GM18873 (cell line): Measurements from ENCODE around the gene MED12L.
"Not testable (repeated sequence)": the region's sequence is repeated elsewhere in the genome, so short reads cannot be mapped to it uniquely, and the experiment has no call there.

Experiments used
- ATAC-seq: cut with Tn5 transposase; IDR thresholded peaks from one replicate; pipeline ENCODE4 v1.9.1; 2021; ENCODE audit warnings: mild to moderate bottlenecking, moderate library complexity, moderate number of reproducible peaks; ENCODE audit not compliant: unreplicated experiment, low FRiP score

MED12L gene

DNA sequence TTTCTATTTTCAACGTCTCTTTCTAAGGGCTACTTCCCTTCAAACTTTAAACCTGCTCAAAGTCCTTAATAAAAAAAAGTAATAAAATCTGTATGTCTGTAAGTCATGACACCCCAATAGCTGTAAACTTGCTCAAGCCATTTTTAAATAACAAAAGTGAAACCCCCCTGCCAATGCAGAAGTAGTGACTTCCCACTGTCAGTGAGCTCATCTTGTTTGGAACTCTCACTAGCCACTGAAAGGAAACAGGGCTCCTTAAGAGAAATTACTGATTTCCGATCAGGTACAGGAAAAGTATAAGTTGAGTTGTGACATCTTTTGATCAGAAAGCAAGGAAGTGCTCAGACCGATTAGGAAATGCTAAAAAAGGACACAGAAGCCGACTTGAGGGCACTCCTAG is 145.2 kb downstream of the MED12L start:
- no peak for ATAC-seq

DNA sequence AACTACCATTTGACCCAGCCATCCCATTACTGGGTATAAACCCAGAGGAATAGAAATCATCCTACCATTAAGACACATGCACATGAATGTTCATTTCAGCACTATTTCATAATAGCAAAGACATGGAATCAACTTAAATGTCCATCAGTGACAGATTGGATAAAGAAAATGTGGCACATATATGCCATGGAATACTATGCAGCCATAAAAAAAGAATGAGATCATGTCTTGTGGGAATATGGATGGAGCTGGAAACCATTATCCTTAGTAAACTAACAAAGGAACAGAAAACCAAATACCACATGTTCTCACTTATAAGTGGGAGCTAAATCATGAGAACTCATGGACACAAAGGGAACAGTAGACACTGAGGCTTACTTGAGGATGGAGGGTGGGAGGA is 146.9 kb downstream of the MED12L start:
- not testable (repeated sequence) for ATAC-seq

DNA sequence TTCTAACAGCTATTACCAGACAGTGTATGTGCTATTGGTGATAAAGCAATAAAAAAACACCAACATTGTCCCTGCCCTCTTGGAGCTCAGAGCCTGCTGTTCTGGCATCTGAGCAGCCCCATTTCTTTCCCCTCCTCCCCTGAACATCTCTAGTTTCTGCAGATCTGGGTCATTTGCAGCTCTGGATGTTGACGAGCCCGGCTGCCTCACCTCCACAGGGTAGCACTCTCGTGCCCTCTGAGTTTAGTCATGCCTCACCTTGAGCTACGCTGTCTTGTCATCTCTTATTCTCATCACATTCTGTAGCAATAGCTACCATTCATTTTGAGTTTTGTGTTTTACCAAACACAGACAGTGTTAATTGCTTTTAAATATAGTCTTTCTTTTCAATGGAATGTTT is 147.5 kb downstream of the MED12L start:
- ATAC-seq = no peak

DNA sequence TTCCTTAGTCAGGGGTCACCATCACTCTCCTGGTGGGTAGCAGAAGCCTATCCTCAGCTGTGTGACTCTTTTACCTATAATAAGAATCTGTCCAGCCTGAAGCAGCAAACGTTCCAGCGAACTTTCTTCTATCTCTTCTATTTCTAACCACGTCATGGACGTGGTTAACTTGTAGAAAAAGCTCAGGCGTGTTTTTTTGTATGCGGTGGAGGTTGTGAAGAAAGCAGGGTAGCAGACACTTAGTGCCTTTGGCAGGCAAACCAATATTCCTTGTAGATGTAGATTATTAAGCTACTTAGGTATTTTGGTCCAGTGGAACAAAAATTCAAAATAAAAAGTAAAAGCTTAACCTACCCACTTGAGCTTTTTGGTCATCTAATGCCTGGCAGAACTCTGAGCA is 149.4 kb downstream of the MED12L start:
- ATAC-seq = no peak

DNA sequence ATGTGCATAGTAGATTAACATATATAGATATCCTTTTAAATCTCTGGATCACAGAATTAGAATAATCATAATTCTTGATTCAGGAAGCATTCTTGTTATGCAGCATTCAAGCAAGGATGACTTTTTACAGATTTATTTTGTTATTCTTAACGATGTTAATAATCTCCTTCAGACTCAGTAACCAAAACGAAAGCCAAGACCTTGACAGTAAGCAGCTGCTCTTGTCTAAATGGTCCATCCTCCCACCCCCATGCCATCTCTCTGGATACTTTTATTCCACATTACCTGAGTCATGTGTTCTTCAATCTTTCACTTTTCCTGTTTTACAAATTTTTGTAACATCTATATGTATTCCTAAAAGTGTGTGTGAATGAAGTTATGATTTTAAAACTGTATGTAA is 150.9 kb downstream of the MED12L start:
- no peak for ATAC-seq

DNA sequence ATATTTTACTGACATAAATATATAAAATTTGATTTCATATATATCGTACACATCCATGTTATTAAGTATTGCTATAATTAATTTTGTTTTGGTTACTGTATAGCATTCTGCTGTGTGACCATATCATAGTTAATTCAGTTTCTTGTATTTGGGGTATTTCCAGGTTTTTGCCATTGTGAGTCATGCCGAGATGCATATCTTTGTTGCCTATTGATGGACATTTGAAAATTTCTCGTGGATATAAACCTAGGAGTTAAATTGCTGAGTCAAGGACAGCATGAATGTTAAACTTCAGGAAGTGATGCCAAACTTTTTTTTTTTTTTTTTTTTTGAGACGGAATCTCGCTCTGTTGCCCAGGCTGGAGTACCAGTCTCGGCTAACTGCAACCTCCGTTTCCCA is 151.3 kb downstream of the MED12L start:
- no peak for ATAC-seq

DNA sequence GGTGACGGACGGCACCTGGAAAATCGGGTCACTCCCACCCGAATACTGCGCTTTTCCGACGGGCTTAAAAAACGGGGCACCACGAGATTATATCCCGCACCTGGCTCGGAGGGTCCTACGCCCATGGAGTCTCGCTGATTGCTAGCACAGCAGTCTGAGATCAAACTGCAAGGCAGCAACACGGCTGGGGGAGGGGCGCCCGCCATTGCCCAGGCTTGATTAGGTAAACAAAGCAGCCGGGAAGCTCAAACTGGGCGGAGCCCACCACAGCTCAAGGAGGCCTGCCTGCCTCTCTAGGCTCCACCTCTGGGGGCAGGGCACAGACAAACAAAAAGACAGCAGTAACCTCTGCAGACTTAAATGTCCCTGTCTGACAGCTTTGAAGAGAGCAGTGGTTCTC is 156.5 kb downstream of the MED12L start:
- not testable (repeated sequence) for ATAC-seq

DNA sequence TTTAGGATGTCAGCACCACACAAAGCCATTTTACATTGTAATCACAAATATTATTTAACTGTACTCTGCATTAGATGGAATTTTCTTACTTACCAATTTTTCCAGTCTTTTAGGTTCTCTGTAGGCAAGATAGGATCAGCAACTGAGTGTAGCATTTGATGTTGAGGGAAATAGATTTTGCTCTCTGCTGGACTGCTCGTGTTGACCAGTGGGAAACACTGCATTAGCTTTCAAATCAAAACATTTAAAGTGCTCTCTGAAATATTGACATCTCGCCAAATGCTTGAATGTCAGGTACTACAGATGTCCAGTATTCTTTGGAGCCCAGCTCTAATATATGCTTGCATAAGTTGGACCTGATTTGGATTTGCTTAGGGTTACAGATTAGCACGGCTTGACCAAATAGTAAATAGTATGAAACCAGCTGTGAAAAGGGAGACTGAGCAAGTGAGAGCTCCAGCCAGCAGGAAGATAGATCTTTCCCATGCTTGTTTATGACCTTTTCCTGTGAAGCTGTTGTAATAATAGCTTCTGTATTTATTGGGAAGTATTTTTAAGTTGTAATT is 163.4 kb downstream of the MED12L start:
- ATAC-seq = no peak

DNA sequence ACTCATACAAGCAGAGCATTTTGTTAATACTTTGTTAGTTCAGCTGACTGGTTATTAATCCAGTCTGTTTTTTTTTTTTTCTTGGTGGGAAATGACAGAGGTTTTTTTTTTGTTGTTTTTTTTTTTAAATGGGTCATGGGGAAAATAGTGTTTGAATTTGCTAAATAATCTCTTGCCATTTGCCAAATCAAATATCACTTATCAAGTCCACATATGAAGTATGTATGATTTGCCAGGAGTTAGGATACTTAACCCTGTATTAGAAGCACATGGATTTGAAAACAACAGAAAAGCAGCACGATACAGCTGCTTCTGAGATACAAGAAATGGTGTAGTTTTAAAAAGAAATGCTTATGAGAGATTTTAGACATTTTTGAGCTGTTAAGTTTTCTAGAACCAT is 171.3 kb downstream of the MED12L start:
- ATAC-seq = no peak

DNA sequence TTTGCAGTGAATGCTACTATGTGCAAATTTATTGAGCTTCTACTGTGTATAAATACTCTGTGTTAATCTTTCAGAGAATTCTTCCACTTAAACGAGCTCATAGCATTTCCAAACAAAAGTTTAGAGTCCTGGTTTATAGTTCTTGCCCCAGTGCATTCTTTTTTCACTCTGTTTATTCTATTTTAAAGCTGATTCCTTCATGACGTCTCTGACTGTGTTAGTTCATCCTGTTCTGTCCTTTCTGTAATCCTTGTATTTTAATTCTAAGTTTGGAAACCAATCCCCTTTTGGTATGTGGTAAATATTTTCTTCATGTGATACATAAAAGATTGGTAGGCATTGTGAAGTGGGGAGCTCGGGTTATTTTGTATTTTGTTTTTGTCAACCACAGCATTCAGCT is 174.2 kb downstream of the MED12L start:
- ATAC-seq = no peak

DNA sequence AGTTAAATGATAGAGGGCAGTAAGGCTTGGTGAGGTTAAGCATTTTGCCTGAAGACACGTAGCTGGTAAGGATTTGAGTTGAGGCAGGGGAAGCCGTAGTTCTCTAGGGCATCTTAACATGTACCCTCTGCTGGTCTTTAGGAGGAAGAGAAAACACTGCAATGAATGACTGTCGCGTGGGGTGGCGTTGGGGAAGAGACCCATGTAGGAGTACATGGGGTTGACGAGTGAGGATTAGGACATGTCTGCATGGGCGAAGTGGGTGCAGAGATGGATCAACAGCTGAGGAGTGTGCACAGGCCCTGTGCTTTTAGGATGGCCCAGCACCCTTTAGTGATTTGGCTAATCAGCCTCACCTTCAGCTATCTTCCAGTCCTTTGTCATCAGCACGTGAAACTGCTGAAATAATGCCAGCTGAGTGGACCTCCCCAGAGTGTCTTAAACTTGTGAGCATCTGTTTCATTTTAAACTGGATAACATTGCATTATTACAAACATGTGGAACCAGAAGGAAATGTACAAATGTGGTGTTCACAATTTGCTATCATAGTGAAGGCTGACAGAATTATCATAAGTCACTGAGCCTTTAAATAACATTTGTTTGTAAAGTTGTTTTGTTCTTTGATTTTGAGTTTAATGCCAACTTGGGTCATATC is 177.5 kb downstream of the MED12L start:
- ATAC-seq = no peak

DNA sequence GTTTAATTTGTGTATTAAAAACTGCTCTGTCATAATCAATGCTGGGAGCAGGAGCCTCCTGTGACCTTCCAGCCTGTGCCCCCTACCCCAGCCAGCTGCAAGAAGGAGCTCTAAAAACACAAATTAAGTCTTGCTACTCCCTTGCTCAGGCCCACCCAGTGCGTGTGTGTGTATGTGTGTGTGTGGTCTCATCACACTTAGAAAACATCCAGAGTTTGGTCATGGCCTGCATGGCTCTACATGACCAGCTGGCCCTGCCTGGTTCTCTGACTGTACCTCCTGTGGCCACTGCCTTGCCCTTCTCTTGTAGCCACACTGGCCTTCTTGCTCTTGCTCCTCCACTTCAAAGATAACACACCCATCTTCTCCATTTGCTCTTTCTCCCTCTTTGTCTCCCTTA is 179.1 kb downstream of the MED12L start:
- no peak for ATAC-seq

DNA sequence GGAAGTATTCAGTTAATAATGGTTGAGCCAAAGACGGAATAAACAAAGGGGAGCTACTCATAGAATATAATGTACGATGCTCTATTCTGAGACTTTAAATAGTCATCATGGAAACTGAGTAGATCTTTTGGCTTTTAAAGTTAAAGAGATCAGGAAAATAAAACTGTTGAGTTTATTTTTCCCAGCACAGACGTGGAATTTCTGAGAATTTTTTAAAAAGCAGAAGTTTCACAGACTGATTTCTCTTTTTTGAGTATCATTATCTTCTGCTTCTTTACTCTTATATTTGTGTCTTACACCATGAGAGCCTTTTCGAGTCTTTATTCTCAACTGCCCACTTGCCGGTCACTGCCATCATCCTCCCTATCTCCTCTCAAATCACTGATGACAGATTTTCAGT is 179.7 kb downstream of the MED12L start:
- ATAC-seq = no peak

DNA sequence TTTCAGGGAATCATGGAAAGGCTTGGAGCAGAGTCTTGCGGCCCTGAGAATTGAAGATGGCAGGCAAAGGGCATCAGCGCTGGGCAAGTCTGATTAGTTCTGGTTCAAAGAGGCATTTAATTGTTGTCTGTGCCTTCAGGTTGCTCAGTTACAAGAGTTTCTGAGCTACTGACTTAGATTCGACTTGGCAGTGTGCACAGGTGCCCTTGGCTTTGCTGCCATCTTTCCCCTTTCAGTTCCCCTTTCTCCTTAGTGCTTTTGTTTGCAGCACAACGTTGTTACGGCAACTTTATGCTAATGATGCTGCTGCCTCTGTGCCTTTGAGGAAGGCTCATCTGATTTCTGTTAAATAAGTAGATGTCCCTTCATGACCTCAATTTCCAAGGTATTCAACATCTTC is 180.4 kb downstream of the MED12L start:
- ATAC-seq = peak; percentile 98

DNA sequence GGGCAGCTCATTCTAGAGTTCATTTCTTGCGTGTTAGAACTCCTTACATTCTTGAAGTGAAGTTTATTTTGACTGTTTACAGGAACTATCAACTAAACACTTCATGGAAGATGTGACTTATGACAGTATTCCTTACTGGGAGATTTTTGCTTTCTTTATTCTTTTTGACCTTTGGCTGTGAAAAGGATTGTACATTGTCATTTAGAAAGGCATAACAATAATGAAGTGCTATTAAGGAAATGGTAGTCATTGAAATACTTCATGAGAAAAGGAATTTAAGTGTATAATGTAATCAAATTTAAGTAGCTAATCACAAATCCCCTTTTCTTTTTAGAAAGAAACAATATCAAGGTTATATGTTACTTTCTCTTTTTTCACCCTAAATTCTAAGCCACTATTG is 181.6 kb downstream of the MED12L start:
- ATAC-seq = no peak

DNA sequence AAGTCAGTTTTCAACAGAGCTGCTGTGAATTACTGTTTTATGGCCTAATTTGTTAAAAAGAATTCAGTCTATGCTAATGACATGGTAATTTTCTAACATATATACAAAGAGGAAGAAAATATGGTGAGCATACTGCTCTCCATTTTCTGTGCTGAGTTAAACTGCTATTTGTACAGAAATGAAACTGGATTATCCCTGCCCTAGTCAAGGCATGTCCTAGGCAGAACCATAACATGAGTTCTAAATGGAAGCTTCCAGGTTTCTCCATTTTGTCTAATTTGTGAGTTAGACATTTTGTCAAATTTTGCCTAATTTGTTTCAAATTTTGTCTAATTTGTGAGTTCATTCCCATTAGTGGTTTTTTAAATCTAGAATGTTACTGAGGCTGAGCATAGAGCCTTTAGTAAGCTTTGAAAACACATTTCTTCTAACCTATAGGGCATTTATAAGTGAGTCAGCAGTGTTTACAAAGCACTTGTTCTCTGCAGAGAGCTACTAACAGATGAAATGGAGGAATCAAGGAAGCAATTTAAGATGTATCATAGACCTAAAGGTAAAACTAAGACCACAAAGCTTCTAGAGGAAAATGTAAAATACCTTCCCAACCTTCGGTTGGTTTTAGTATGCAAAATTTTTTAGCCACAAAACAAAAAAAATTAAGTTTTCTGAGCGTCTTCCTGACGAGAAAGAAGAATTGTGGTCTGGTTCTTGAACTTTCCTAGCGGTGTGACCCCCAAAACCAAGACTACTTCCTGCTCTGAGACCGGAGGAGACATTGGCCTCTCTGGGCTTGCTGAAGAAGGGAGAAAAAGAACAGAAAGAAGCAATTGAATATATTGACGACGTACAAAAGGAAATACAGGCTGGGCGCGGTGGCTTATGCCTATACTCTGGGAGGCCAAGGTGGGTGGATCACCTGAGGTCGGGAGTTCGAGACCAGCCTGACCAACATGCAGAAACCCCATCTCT is 183.1 kb downstream of the MED12L start:
- peak; percentile 63 for ATAC-seq

DNA sequence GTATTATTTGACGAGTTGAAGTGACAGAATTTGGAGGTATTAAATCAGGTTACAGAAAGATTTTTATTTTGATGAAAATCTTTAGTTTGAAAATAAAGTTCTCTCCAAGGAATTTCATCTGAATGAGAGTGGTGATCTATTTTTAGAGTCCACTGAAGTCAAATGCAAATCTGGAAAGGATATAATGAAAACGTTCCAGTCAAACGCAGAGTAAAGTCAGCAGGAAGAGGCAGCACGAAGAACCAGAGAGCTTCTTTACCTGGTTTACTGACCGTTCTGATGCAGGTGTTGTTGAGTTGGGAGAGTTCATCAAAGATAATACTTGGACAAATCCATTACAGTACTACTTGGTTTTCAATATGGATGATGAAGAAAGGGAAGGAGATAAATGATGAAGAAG is 184.2 kb downstream of the MED12L start:
- no peak for ATAC-seq

DNA sequence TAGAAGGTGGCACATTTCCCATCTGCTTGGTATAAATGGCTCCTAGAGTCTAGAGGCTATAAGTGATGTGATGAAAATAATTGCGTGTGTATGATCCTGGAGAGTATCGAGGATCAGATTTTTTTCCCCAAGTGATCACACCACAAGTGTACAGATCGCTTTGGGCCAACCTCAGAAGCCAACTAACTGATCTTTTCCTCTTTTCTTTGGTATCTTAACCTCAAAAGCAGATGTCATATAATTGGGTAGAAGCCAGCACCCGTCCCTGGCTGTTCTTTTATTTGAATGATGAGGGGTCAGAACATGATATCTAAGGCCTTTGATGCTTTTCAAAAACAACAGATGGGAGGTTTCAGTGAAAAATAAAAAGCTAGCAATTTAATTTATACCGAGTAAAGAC is 189.6 kb downstream of the MED12L start:
- ATAC-seq = no peak

DNA sequence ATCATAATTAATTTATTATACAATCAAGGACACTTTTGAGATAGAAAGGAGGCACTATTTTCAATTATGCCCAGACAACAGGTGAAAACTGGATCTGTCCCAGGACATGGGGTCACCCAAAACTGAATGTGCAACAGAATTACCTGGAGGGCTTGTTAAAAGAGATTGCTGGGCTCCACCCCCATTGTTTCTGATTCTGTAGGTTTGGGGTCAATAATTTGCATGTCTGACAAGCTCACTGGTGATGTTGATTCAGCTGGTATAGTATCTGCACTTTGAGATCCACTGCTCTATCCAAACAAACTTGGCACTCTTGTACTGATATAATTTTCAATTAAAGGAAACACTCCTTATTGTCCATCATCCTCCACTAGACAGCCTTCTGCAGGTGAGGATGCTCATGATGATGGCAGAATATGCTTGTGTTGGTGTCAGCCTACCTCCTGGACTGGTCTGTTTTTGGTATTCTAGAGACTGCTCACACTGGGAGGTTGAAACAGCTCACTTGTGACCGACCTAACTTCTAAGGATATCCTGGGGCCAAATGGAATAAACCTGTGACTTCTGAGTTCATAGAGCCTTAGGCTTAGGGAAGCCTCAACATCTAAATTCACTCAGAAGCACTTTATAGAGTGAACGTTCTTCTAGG is 190.7 kb downstream of the MED12L start:
- ATAC-seq = peak; percentile 11

DNA sequence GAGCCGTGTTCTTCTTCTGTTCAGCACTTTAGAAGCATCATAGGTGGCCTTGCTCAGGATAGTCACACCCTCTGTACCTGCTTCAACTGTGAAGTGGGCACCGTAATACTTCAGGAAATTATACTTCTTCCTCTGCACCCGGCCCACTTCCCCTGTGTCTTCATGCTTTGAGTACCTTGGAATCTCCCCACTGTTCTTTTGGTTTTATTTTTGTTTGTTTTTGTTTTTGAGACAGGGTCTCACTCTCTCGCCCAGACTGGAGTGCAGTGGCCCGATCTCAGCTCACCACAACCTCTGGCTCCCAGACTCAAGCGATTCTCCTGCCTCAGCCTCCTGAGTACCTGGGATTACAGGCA is 191.2 kb downstream of the MED12L start:
- peak; percentile 50 for ATAC-seq

DNA sequence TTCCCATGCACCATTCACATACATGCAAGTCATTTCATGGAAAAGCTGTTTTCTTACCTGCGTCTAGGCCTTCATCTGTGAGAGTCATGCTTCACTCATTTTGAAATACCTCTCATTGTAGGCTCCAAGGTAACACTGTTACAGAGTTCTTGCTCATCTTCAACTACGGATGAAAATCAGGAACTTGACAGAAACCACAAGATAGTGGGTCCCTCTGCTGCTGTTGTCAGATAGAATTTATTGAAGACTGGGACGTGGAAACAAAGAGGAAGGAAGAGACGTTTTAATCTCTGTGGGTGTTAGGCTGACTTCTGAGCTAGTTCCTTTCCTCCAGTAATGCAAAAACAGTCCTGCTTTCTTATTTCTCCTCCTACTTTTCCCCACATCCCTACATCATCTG is 192.8 kb downstream of the MED12L start, which contains the start of gene P2RY14:
Gene P2RY14 (minus strand): TSS at position 313 of the 400 bp plus-strand sequence. CDS start 64,226 bp downstream, outside the sequence.
- ATAC-seq = no peak
